ENCODE data around the gene TMEM158.

TMEM158 gene

DNA sequence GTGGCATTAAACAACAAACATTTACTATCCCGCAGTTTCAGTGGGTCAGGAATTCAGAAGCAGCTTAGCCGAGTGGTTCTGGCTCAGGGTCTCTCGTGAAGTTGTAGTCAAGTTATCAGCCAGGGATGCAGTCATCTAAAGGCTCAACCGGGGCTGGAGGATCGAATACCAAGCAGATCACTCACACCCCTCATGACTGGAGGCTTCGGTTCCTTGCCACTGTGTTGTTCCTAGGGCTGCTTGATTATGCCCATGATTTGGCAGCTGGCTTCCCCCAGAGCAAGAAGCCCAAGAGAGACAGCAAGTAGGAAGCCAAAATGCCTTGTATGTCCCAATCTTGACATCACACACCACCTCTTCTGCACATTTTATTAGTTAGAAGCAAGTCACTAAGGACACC lies 46.0 kb downstream of the TMEM158 start:
- no peak overlapping the region for H3K27ac ChIP-seq
- TF ChIP-seq, protein P1, sequence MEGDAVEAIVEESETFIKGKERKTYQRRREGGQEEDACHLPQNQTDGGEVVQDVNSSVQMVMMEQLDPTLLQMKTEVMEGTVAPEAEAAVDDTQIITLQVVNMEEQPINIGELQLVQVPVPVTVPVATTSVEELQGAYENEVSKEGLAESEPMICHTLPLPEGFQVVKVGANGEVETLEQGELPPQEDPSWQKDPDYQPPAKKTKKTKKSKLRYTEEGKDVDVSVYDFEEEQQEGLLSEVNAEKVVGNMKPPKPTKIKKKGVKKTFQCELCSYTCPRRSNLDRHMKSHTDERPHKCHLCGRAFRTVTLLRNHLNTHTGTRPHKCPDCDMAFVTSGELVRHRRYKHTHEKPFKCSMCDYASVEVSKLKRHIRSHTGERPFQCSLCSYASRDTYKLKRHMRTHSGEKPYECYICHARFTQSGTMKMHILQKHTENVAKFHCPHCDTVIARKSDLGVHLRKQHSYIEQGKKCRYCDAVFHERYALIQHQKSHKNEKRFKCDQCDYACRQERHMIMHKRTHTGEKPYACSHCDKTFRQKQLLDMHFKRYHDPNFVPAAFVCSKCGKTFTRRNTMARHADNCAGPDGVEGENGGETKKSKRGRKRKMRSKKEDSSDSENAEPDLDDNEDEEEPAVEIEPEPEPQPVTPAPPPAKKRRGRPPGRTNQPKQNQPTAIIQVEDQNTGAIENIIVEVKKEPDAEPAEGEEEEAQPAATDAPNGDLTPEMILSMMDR (conservative IDR thresholded peaks at IDR 0.05): no peak

DNA sequence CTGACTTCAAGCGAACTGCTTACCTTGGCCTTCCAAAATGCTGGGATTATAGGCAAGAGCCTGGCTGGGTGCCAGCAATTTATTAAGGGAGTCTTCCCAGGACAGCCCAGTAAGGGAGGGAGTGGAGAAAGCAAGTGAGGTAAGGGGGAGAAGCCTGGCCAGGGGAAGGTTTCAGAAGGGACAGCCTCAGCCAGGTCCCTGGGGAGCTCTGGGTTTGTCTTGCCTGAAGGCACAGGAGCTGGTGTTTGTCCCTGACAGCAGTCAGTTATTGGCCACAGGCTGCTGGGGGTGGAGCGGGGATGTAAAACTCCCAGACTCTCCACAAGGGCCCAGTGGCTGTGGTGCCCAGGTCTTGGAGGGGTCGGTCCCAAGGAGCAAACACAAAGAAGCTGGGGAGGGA lies 46.9 kb downstream of the TMEM158 start:
- TF ChIP-seq, protein P1 (conservative IDR thresholded peaks at IDR 0.05): no peak
- H3K27ac ChIP-seq: no peak overlapping the region

DNA sequence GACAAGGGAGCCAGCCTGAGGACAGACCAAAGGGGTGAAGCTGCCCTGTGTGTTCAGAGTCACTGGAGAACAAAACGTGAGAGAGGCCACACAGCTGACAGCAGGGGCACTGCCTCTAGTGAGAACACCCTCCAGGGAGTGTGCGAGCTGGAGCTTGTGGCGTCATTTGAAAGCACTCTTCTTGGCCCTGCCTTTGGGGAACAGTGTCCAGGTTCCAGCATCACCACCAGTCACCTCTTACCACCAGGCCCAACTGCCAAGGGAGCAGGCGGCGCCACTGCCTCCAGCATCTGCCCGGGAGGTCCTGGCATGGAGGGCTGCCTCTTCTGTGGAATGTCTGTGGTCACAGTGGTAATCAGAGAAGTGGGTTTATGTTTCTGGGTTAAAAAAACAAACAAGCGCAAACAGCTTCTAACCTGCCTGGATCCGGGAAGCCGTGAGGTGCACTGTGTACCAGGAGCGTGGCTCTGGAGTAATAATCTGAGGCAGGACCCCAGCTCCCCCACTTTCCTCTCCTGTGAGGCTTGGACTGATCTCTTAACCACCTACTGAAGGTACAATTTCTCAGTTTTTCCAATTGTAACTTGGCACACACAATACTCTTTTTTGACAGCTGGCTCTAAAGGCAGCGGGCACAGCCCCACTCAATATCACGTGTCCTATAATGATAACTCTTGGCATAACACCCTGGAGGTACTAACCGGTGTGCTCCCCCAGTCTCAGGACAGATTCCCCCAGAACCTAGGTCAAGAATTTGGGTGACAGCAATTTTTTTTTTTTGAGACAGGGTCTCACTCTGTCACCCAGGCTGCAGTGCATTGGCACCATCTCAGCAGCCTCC lies 47.7 kb downstream of the TMEM158 start:
- H3K27ac ChIP-seq: no peak overlapping the region

DNA sequence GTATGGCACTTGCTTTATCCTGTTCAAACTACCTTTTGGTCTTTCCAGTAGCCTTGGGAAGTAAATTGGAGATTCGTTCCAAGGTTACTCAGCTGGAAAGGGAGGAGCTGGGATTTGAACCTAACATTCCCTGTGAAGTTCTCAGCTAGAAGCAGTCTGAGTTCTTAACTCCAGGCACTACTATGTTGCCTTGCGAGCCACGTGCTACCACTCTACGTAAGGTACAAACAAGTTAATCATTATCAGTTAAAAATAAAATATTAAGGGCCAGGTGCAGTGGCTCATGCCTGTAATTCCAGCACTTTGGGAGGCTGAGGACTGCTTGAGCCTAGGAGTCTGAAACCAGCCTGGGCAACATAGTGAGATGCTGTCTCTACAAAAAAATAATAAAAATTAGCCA lies 49.2 kb downstream of the TMEM158 start:
- TF ChIP-seq, protein P1 (conservative IDR thresholded peaks at IDR 0.05): no peak
- H3K27ac ChIP-seq: no peak overlapping the region

More for the DNA sequence above, 47.7 kb downstream of the TMEM158 start:
- TF ChIP-seq, protein P1 (conservative IDR thresholded peaks at IDR 0.05): no peak
